Measurements from ENCODE around the gene MAPK11.
A peak's percentile ranks its signal among the peaks of the same experiment; 100 is the strongest.

The MAPK11 gene

GRCh38 chr22:50253046-50253915 is 16.9 kb downstream of the MAPK11 start:
- H3K27ac ChIP-seq (ENCODE audit: low read length): no peak overlapping the region
- no peak overlapping the region for H3K9ac ChIP-seq (ENCODE audit: low read depth, low read length)
- H4K20me1 ChIP-seq (ENCODE audit: insufficient read depth, low read length): peaks cover 17% of the 10 kb centered on the region
- no peak overlapping the region for H2AFZ ChIP-seq (ENCODE audit: low read depth, low read length)
- H3K9me3 ChIP-seq (ENCODE audit: insufficient read depth, low read length, severe bottlenecking): no peaks in the 10 kb centered on the region
- peaks cover 21% of the 10 kb centered on the region for H3K79me2 ChIP-seq (ENCODE audit: insufficient read depth, low read length)
- no peak overlapping the region for H3K4me2 ChIP-seq (ENCODE audit: insufficient read depth, low read length)
- DNase-seq: no peak
- H3K4me1 ChIP-seq (ENCODE audit: insufficient read depth, low read length): peaks cover 28% of the 10 kb centered on the region
- no peaks in the 10 kb centered on the region for H3K27me3 ChIP-seq (ENCODE audit: insufficient read depth, low read length, poor library complexity)
- TF ChIP-seq CTCF (IDR thresholded peaks at IDR 0.05; ENCODE audit: borderline replicate concordance, extremely low read depth, low read length, poor library complexity, severe bottlenecking): no peak
- TF ChIP-seq EZH2 (IDR thresholded peaks at IDR 0.05; ENCODE audit: borderline replicate concordance, low read depth, low read length, severe bottlenecking): no peak
- no peak overlapping the region for H3K4me3 ChIP-seq (ENCODE audit: low read depth in 1 of 2, low read length in 2 of 2)
- ATAC-seq (ENCODE audit: insufficient read depth, low read depth): no peak
- peaks cover 23% of the 10 kb centered on the region for H3K36me3 ChIP-seq (ENCODE audit: insufficient read depth, low read length)

- peak overlapping the region; percentile 100 for H3K9ac ChIP-seq (ENCODE audit: low read depth, low read length)
- H3K4me3 ChIP-seq (ENCODE audit: low read depth in 1 of 2, low read length in 2 of 2): peak overlapping the region in 1 of 2 experiments; percentile 100; a peak in 1 of 4 replicates
- peak; percentile 43 for ATAC-seq (ENCODE audit: insufficient read depth, low read depth)
Measured at GRCh38 chr22:50252082-50253045, 17.8 kb downstream of the MAPK11 start.

GRCh38 chr22:50251477-50252081 is 18.6 kb downstream of the MAPK11 start:
- peak overlapping the region in 1 of 2 experiments; percentile 100; a peak in 2 of 4 replicates for H3K4me3 ChIP-seq (ENCODE audit: low read depth in 1 of 2, low read length in 2 of 2)
- H3K27ac ChIP-seq (ENCODE audit: low read length): peak overlapping the region; percentile 56
- no peaks in the 10 kb centered on the region for H3K27me3 ChIP-seq (ENCODE audit: insufficient read depth, low read length, poor library complexity)
- H3K9me3 ChIP-seq (ENCODE audit: insufficient read depth, low read length, severe bottlenecking): no peaks in the 10 kb centered on the region
- H3K4me1 ChIP-seq (ENCODE audit: insufficient read depth, low read length): peaks cover 31% of the 10 kb centered on the region
- TF ChIP-seq CTCF (IDR thresholded peaks at IDR 0.05; ENCODE audit: borderline replicate concordance, extremely low read depth, low read length, poor library complexity, severe bottlenecking) (no peak), EZH2 (IDR thresholded peaks at IDR 0.05; ENCODE audit: borderline replicate concordance, low read depth, low read length, severe bottlenecking) (no peak)
- H3K9ac ChIP-seq (ENCODE audit: low read depth, low read length): peak overlapping the region; percentile 100
- no peak for ATAC-seq (ENCODE audit: insufficient read depth, low read depth)
- peaks cover 24% of the 10 kb centered on the region for H3K79me2 ChIP-seq (ENCODE audit: insufficient read depth, low read length)
- H4K20me1 ChIP-seq (ENCODE audit: insufficient read depth, low read length): peaks cover 26% of the 10 kb centered on the region
- peaks cover 35% of the 10 kb centered on the region for H3K36me3 ChIP-seq (ENCODE audit: insufficient read depth, low read length)
- DNase-seq: no peak
- H2AFZ ChIP-seq (ENCODE audit: low read depth, low read length): peak overlapping the region; percentile 98
- peak overlapping the region; percentile 100 for H3K4me2 ChIP-seq (ENCODE audit: insufficient read depth, low read length)

More at GRCh38 chr22:50252082-50253045, 17.8 kb downstream of the MAPK11 start:
- Histone ChIP-seq H3K4me1 (ENCODE audit: insufficient read depth, low read length) (peaks cover 28% of the 10 kb centered on the region), H3K4me2 (ENCODE audit: insufficient read depth, low read length) (peak overlapping the region; percentile 100), H3K27ac (ENCODE audit: low read length) (no peak overlapping the region), H3K79me2 (ENCODE audit: insufficient read depth, low read length) (peaks cover 21% of the 10 kb centered on the region), H3K36me3 (ENCODE audit: insufficient read depth, low read length) (peaks cover 32% of the 10 kb centered on the region), H4K20me1 (ENCODE audit: insufficient read depth, low read length) (peaks cover 23% of the 10 kb centered on the region), H2AFZ (ENCODE audit: low read depth, low read length) (0 out of 2 replicates have a peak overlapping the region, but pooled peaks have one; percentile 98), H3K27me3 (ENCODE audit: insufficient read depth, low read length, poor library complexity) (no peaks in the 10 kb centered on the region), H3K9me3 (ENCODE audit: insufficient read depth, low read length, severe bottlenecking) (no peaks in the 10 kb centered on the region)
- DNase-seq: peak; percentile 64
- TF ChIP-seq CTCF (IDR thresholded peaks at IDR 0.05; ENCODE audit: borderline replicate concordance, extremely low read depth, low read length, poor library complexity, severe bottlenecking): peak; percentile 77
- no peak for TF ChIP-seq EZH2 (IDR thresholded peaks at IDR 0.05; ENCODE audit: borderline replicate concordance, low read depth, low read length, severe bottlenecking)

Measured in DND-41 (cell line).